GM18861 (cell line): Measurements from ENCODE around the gene KRT79.
"Not testable (repeated sequence)": the region's sequence is repeated elsewhere in the genome, so short reads cannot be mapped to it uniquely, and the experiment has no call there.

ENCODE experiments used
- ATAC-seq: cut with Tn5 transposase; IDR thresholded peaks from one replicate; pipeline ENCODE4 v1.9.1; 2021; ENCODE audit not compliant: unreplicated experiment

The KRT79 gene

GRCh38 chr12:52833922-52834726, at the start of gene KRT79:
Gene KRT79 (minus strand): TSS chr12:52834311. CDS start chr12:52834260, 51 bp downstream.
- no peak for ATAC-seq

DNA sequence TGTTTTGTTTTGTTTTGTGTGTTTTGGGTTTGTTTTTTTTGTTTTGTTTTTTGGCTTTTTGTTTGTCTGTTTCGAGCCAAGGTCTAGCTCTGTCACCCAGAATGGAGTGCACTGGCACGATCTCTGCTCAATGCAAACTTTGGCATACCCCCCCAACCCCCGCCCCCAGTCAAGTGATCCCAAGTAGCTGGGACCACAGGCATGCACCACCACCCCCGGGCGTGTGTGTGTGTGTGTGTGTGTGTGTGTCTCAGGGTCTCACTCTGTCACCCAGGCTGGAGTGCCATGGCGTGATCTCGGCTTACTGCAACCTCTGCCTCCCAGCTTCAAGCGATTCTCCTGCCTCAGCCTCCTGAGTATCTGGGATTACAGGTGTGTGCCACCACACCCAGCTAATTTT, 46.4 kb upstream of the KRT79 start:
- ATAC-seq, result not testable (repeated sequence)

GRCh38 chr12:52879394-52880351, 45.6 kb upstream of the KRT79 start:
- ATAC-seq, result peak; percentile 66

DNA sequence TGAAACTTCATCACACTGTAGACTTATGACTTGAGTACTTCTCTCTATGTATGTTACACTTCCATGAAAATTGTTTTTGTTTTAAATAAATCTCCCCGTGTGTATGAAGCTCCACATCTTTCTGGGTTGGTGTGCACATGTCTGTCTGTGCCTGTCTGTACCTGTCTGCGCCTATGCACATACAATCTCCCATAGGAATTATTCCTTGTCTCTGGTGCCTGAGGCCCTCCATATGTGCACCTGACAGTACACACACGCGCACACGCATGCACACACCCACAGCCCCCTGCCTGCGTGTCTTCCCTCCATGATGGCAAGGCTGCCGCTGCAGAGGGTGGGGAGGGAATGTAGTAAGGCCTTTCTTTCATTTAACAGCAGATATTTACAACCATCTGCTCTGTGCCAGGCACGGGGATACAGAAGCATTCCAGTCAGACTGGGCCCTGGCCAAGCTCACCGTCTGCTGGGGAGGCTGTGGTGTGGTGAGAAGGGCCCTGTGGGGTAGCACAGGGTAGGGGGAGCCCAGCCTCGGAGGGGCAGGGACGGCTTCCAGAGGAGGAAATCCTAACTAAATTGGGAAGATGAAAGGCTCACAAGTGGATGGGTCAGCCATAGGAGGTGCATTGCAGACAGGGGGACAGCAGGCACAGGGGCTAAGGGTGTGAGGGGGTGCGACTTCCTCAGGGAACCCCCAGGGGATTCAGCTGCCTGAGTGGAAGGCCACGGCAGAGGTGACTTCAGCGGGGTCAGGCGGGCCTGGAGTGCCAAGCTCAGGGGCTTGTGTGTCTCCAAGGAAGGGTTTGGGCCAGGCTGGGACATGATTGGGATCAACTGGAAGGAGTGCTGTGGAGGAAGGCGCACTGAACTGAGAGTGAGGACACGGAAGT, 44.6 kb upstream of the KRT79 start:
- ATAC-seq, result no peak

GRCh38 chr12:52877242-52877641, 43.1 kb upstream of the KRT79 start:
- no peak for ATAC-seq

GRCh38 chr12:52876372-52876771, 42.3 kb upstream of the KRT79 start:
- ATAC-seq, result no peak

GRCh38 chr12:52874573-52875435, 40.7 kb upstream of the KRT79 start:
- no peak for ATAC-seq

DNA sequence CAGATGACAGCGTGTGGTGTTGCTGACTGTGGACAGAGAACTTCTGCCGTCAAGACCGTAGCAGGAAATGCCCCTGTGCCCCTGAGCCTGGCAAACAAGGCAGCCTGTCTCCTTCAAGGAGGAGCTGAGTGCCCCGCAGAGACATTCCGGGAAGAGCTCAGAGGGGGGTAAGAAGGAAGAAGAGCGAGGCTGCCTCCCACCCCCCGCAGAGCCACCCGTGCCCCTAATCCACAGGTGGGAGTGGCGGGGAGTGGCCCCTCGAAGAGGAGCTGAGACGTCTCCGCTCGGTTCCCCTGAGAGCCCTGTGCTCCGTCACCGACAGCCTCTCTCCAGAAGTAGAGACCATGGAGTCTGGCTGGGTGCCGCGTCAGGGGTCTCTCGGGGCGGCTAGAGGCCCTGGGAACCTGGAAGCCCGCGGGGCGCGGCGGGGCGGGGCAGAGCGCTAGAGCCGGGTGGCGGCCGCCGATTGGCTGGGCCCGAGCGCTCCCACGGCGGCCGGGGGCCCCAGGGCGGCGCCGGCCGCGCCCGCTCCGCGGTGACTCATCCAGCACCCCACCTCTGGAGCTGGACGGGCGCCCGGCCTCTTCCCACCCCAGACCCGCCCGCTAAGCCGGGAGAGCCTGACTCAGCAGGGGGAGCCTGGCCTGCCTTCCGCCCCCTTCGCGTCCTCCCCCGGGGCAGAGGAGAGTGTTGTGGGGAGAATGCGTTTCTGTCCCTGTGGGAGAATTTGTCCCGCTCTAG, 39.9 kb upstream of the KRT79 start:
- ATAC-seq, result no peak

DNA sequence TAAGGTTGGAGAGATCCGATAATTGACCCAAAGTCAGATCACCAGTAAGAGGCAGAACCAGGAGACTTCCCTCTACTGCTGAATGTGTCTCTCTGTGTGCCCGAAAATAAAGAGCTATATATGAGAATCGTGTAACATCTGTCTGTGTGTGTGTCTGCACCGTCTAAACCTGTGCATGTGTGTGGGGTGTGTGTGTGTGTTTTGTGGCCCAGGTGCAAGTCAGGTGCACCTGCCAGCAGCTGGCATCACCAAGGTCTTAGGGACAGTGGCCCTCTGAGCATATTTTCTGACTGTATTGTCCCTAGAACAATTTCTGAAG, 39.4 kb upstream of the KRT79 start:
- ATAC-seq, result no peak

DNA sequence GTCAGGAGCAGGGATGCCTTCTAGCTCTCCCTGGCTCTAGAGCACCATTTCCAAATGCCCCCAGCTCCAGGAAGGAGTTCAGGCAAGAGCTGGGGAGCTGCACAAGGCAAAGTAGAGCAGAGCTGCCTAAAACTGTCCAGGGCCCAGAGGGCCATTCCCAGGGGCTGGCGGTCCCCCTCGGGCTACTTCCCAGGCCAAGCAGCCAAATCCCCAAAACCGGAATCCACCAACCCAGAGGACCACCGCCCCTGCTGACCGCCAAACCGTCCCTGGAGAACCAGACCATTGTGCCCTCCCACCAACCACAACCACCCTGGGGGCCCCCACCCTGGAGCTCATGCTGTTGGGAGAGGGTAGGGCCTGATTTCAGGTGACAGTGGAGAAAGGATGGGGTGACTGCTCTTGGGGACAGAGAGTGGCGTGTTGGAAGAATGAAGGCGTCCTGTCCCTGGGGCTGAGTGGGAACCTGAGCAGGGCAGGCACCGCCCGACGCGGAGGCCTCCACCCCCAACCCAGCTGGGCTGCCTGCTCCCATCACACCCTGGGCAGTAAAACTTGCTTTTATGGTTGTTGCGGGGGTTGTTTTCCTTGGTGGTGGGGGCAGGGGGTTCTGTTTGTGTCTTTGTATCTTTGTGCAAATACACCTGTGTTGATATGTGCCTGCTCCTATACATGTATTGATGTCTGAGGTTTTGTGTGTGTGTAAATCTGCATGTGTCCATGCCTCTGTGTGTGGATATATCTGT, 38.7 kb upstream of the KRT79 start:
- no peak for ATAC-seq

GRCh38 chr12:52871291-52872039, 37.4 kb upstream of the KRT79 start:
- ATAC-seq, result no peak

GRCh38 chr12:52870361-52871290, 36.5 kb upstream of the KRT79 start:
- ATAC-seq, result peak; percentile 79

DNA sequence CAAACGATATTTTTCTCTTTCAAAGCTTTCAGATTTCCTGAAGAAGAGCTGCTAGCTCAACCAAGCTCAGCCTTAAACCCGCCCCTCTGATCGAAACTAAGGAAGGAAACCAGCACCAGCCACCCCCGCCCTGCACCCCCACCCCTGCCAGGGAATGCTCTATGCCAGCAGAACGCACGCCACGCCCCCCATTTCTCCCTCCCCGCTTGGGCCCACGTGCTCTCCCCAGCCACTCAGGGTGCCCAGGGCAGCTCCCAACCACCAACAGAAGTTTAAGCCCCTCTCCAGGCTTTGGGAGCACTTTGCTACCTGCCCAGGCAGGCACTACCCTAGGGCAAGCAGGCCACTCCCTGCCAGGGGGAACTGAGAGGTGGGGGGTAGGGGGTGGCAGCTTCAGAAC, 33.5 kb upstream of the KRT79 start:
- ATAC-seq, result no peak

DNA sequence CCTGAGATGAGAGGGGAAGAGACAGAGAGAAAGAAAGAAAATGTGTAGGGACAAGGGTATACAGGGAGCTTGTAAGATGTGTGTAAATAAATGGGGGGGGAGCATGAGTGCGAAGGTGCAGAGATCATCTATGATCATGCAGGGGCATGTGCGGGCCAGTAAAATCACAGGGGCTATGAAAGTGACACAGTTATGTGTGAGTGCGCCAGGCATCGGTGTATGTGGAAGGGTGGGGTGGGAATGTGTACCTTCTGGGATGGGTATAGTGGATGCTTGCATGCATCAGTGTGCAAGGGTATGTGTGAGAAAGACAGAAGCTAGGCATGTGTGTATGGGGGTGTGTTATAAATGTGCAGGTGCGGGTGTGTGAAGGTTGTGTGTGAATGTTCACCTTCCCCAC, 33.0 kb upstream of the KRT79 start:
- ATAC-seq, result no peak

GRCh38 chr12:52865090-52865944, 31.2 kb upstream of the KRT79 start:
- no peak for ATAC-seq

GRCh38 chr12:52862023-52862422, 27.9 kb upstream of the KRT79 start:
- ATAC-seq, result no peak
